ENCODE results near the gene KCNK17.

The KCNK17 gene

GRCh38 chr6:39314273-39314795 is at the start of gene KCNK17:
TSS of gene KCNK17 (minus strand) at chr6:39314419. CDS start at chr6:39314320, 99 bp downstream.
- no peaks in the 10 kb centered on the region for H3K27me3 ChIP-seq (ENCODE audit: low read length)
- no peak within 1 kb of the TSS for H3K9ac ChIP-seq (ENCODE audit: low read length)
- H3F3A ChIP-seq (ENCODE audit: insufficient read depth) = no peaks in the 10 kb centered on the region
- no peak within 1 kb of the TSS for H3K27ac ChIP-seq (ENCODE audit: low read depth, low read length)
- H3K36me3 ChIP-seq (ENCODE audit: low read length) = no peaks in the 10 kb centered on the region
- no peaks in the 10 kb centered on the region for H3K9me3 ChIP-seq (ENCODE audit: insufficient read depth, low read length)
- no peak within 1 kb of the TSS for H3K4me2 ChIP-seq (ENCODE audit: low read depth, low read length, poor library complexity, severe bottlenecking)
- H3K79me2 ChIP-seq (ENCODE audit: insufficient read depth, low read length) = no peaks in the 10 kb centered on the region
- H3K4me3 ChIP-seq (ENCODE audit: insufficient read depth, low read length, poor library complexity, severe bottlenecking) = no peak within 1 kb of the TSS
- no peaks in the 10 kb centered on the region for H3K9me2 ChIP-seq (replicated peaks; ENCODE audit: insufficient read depth, low read length)
- no peaks in the 10 kb centered on the region for H4K20me1 ChIP-seq (ENCODE audit: low read depth, low read length)
- TF ChIP-seq EZH2phosphoT487 (conservative IDR thresholded peaks at IDR 0.05; ENCODE audit: low read length) (no peak), CTCF (IDR thresholded peaks at IDR 0.05; ENCODE audit: insufficient read depth, low read length, poor library complexity, severe bottlenecking) (no peak)
- H2AFZ ChIP-seq (ENCODE audit: low read depth, low read length, severe bottlenecking) = no peak within 1 kb of the TSS

GRCh38 chr6:39363280-39363679 is 49.1 kb upstream of the KCNK17 start:
- TF ChIP-seq EZH2phosphoT487 (conservative IDR thresholded peaks at IDR 0.05; ENCODE audit: low read length) (no peak), CTCF (IDR thresholded peaks at IDR 0.05; ENCODE audit: insufficient read depth, low read length, poor library complexity, severe bottlenecking) (no peak)
- Histone ChIP-seq H3K36me3 (ENCODE audit: low read length) (no peaks in the 10 kb centered on the region), H2AFZ (ENCODE audit: low read depth, low read length, severe bottlenecking) (no peak overlapping the region), H4K20me1 (ENCODE audit: low read depth, low read length) (no peaks in the 10 kb centered on the region), H3K9ac (ENCODE audit: low read length) (no peak overlapping the region), H3K4me3 (ENCODE audit: insufficient read depth, low read length, poor library complexity, severe bottlenecking) (no peak overlapping the region), H3K27me3 (ENCODE audit: low read length) (no peaks in the 10 kb centered on the region), H3K9me2 (replicated peaks; ENCODE audit: insufficient read depth, low read length) (no peaks in the 10 kb centered on the region), H3K4me2 (ENCODE audit: low read depth, low read length, poor library complexity, severe bottlenecking) (no peak overlapping the region), H3F3A (ENCODE audit: insufficient read depth) (no peaks in the 10 kb centered on the region), H3K27ac (ENCODE audit: low read depth, low read length) (no peak overlapping the region), H3K9me3 (ENCODE audit: insufficient read depth, low read length) (no peaks in the 10 kb centered on the region), H3K79me2 (ENCODE audit: insufficient read depth, low read length) (no peaks in the 10 kb centered on the region)

GRCh38 chr6:39362487-39362865 is 48.3 kb upstream of the KCNK17 start:
- no peaks in the 10 kb centered on the region for H3K9me2 ChIP-seq (replicated peaks; ENCODE audit: insufficient read depth, low read length)
- H4K20me1 ChIP-seq (ENCODE audit: low read depth, low read length) = no peaks in the 10 kb centered on the region
- H3F3A ChIP-seq (ENCODE audit: insufficient read depth) = no peaks in the 10 kb centered on the region
- H2AFZ ChIP-seq (ENCODE audit: low read depth, low read length, severe bottlenecking) = no peak overlapping the region
- TF ChIP-seq CTCF (IDR thresholded peaks at IDR 0.05; ENCODE audit: insufficient read depth, low read length, poor library complexity, severe bottlenecking) (no peak), EZH2phosphoT487 (conservative IDR thresholded peaks at IDR 0.05; ENCODE audit: low read length) (no peak)
- H3K27me3 ChIP-seq (ENCODE audit: low read length) = no peaks in the 10 kb centered on the region
- H3K9ac ChIP-seq (ENCODE audit: low read length) = no peak overlapping the region
- no peaks in the 10 kb centered on the region for H3K79me2 ChIP-seq (ENCODE audit: insufficient read depth, low read length)
- H3K27ac ChIP-seq (ENCODE audit: low read depth, low read length) = no peak overlapping the region
- H3K4me2 ChIP-seq (ENCODE audit: low read depth, low read length, poor library complexity, severe bottlenecking) = no peak overlapping the region
- H3K4me3 ChIP-seq (ENCODE audit: insufficient read depth, low read length, poor library complexity, severe bottlenecking) = no peak overlapping the region
- no peaks in the 10 kb centered on the region for H3K36me3 ChIP-seq (ENCODE audit: low read length)
- no peaks in the 10 kb centered on the region for H3K9me3 ChIP-seq (ENCODE audit: insufficient read depth, low read length)
